Nucleus accumbens (tissue), 56 donors: ENCODE data around the gene PTHLH.
A peak's percentile ranks its signal among the peaks of the same experiment; 100 is the strongest.

Source experiments
- DNase-seq, 56 donors: peaks; one replicate each; lab custom pipeline; 2025; lab: John Stamatoyannopoulos, UW

PTHLH gene

DNA sequence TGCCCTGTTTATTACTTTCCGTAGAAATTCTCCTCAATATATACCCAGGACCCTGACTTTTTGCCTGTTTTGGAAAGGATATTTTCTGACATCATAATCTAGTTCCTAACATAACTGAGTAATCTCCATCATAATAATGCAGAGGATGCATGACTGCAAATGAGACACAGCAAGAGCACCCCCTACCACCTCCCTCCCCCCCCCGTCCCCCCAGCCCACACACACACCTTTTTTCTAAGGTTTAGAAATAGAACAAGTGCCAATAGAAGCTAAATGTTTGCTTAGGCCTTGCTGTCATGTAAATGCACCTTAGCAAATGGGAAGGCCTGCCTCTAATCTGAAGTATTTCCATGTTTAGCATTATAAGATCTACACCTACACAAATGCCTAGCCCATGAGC, at the start of gene PTHLH:
PTHLH (minus strand) TSS at position 13 of the 400 bp plus-strand sequence. CDS start 3,239 bp downstream, outside the sequence.
- DNase-seq = no peak

DNA sequence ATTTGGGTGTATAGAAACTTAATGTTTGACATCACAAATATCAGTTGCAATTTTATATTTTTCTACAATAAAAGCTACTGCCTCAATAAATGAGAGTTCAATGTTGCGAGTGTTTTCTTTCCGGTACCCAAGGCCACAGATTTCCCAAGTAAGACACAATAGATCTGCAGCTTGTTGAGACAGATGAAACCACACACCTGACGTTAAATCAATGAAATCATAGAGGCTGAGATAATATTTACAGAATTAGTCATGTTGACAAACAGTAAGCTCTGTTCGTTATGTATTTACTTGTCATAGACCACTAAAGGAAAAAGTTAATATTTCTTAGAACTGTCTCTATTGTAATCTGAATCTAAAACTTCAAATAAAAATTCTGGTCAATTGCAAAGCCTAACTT, 49.2 kb upstream of the PTHLH start:
- no peak for DNase-seq

DNA sequence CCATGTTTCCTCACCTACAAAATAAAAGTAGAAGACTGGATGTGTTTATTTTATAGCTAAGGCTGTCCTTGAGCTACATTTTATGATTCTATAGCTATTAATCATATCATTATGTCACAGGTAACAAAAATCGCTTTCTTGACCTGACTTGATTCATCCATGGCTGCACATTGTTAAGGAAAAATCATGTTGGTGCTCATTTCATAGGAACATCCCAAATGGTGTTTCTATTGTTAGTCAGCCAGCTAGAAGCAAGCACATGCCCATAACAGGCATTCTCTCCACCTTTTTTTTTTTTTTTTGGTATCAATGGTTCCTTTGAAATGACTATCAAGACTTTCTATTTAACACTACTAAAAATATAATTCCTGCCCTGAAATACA, 45.3 kb upstream of the PTHLH start:
- no peak for DNase-seq

DNA sequence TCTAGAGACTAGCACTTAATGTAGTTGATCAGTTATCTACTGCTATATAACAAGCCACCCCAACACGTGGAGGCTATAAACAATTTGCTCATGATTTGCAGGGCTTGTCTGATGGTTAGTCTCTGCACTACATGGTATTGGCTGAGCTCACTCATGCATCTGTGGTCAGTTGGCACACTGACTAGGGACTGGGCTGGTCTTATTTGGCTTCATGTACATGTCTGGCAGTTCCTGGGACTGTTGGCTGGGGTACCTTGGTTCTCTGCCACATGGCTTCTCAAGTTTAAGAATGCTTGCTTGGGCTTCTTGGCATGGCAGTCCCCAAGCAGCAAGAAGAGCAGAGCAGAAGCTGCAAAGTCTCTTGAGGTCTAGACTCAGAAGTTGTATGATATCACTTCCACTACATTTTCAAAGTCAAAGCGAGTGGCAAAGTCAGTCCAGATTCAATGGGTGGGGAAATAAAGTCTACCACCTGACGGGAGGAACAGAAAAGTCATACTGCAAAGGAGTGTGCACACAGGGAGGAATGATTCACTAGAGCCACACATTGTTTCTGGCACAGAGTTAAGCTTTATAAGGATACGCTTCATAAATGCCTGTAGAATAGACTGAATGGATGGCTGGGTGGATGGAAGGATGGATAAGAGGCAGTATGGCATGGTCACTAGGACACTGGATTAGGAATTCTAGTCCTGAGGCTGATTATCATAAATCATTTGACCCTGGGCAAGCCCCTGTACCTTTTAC, 44.8 kb upstream of the PTHLH start:
- peak in 15 of 56 donors; percentile 1 to 33 (median 13) for DNase-seq

DNA sequence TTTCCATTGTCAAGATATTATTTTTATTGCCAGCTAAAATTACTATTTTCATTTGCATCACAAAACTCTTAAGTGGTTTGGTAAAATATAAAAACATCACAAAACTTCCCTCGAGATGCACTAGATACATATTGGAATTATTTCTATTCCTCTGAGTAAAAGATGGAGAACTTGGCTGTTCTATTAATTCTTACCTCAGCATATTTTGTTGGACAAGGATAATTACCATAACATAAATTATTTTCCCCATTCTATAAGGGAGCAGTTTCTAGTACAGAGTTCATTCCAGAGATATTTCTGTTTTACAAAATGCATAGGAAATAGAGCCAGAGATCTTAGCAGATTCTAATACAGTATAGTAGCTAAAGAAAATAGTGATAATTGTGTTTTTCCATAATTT, 42.6 kb upstream of the PTHLH start:
- no peak for DNase-seq

DNA sequence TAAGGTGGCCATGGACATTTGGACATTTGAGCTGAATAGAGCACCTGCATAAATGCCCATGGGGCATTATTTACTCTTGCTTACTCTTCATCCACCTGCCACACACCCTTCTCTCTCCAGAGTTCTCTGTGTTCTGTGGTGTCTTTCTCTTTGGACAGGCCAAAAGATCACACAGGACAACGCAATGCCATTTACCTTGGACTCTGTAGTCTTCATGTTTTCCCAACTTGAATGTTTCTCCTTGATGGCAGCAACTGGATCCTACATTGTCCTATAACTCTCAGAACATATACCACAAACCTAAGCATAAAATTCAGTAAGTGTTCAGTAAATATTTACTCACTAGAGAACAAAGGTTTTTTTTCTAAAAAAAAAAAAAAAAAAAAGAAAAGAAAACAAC, 41.7 kb upstream of the PTHLH start:
- no peak for DNase-seq

DNA sequence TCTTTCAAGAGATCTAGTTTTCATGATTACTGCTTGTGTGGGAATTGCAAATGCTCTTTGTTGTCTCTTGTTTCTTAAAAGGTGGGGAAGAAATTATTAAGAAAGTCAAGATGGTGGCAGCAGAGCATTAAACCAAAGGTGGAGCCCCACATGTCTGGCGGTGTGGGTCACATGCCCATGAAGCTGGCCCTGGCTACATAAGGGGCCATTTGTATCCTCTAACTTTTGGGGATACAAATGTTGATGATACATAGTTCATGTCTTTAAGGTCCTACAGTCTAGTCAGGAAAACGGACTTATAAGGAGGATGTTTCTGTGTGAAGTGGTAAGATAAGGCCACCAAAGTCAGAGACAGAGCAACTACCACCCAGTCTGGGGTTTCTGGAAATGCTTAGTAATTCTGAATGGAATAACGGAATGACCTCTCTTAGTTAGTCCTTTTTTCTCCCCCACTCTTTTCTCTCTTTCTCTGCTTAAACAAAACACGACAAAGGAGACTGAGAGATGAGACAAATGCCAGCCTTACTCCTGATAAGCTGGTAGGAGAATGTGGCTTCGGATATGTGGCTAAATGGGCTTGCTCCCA, 39.9 kb upstream of the PTHLH start:
- no peak for DNase-seq

DNA sequence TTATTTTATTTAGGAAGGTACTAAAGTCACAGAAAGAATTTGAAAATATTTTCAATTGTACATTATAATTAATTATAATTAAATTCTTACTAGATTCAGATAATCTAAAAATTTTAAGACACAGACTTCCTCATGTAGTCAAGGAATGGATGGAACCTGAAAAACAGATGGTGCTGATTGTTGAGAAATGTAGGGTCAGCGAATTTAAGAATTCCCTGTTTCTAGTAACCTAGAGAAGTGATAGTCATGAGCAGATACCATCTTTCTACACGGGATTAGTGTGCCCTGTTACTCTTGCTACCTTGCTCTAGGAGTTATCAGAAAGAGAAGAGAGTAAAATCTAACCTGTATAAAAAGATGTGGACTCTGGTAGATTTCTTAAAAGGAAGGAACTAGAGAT, 37.5 kb upstream of the PTHLH start:
- DNase-seq = no peak

DNA sequence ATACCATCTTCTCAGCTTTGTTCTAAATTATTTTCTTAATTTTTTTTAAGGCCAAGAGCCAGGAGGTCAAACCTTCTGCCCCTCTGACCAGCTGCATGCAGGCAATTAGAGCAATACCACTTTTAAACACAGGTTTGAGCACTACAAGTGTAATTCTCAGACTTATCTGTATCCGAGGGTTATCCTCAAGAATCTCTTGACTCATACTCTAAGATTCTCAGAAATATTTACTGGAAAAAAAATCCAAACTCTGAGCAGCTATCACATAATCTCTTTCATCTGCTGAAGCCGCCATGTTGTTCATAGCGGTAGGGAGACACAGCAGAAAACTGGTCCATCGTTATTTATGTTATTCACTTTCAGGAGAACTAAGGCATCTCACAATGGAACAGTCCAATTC, 27.4 kb upstream of the PTHLH start:
- no peak for DNase-seq

DNA sequence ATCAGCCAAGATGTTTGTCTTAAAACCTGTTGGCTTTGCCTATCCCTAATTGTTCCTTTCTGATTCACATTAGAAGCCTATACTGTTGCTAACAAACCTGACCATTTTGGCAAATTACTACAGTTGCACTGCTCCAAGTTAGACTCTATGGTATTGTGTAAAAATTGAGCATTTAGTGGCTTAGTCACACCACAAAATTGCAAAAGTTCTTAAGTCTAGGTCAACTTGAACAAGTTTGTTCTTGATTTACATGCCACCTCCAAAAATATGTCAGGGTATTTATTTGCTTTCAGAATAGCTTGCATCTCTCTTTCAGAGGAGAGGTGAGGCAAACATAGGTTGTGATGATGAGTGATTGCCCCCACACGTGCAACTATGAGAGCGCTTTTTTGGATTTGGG, 27.0 kb upstream of the PTHLH start:
- DNase-seq = no peak

DNA sequence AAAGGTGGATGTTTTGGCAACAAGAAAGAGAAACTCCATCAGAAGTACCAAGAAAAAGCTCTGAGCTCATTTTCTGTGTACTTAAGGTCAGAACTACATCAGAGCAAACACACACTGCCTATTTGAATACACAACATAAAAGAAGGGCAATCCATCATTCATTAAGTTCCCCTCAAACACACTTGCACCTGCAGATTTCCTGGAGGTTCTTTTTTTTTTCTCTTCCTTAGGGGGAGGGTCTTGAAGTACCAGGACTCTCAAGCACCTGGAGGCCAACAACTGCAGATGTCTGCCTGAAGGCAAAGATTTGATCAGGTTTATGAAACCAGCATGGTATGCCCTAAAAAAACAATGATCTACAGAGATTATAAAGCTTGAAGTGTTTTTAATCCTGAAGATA, 26.1 kb upstream of the PTHLH start:
- DNase-seq = no peak

DNA sequence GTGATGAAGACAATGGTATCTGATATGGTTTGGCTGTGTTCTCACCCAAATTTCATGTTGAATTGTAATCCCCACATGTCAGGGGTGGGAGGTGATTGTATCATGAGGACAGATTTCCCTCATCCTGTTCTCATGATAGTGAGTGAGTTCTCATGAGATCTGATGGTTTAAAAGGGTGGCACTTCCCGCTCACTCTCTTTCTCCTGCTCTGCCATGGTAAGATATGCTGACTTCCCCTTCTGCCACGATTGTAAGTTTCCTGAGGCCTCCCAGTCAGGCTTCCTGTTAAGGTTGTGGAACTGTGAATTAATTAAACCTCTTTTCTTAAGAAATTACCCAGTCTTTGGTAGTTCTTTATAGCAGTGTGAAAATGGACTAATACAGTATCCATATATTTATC, 25.6 kb upstream of the PTHLH start:
- no peak for DNase-seq

DNA sequence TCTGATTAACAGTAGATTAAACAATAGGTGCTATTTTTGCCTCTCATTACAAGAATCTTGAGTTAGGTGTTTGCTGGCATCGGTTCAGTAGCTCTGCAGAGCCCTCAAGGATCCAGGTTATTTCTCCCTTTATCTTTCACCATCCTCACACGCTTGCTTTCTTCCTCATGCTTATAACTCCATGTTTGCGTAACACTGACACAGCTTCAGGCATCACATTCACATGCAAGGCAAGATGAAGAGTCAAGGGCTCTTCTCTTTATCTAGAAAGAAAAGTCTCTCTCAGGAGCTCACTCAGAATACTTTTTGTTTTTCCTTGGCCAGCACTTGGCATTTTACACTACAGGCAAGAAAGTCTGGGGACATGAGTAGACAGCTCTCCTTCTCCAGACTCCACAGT, 24.2 kb upstream of the PTHLH start:
- DNase-seq = no peak

DNA sequence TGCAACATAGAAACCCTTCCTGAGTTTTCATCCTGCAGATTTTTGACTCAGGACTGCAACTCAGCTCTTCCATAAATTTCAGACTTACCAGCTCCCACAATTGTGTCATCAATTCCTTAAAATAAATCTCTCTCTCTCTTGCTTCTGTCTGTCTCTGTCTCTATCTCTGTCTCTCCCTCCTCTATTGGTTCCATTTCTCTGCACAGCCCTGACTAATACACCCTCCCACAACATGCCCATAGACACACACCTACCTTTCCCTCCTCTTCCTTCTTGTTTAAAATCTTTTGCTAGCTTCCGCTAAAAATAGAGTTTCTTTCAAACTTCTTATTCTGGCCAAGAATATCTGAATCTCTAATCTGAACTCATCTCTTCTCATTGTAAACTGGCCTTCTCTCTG, 22.9 kb upstream of the PTHLH start:
- DNase-seq = peak in 2 of 56 donors; percentile 11 to 17

DNA sequence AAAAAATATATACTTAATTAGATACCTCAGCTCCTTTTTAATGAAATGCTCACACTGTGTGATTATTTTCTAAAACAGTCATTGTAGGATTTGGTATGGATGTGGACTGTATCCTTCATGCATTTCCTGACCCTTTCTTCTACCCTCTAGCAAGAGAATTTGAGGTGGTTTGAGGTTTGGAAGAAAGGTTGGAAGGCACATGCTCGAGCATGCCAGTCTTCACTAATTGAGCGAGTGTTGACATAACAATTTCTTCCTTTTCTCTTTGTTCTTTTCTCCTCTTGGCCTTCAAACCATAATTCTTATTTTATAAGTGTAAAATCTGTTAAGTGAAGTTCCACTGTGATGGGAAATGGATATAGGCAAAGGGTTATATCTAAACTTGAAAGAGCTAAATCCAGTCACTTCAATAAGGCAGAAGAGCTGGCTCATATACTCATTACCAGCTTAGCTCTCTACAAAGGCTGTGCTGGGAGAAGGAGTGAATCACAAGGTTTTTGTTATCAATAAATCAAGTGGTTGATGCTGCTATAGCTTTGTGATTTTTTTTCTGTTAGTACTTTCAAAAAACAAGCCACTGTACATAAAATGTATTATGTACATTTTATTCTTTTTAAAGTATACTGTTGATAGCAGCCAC, 16.2 kb upstream of the PTHLH start:
- no peak for DNase-seq

DNA sequence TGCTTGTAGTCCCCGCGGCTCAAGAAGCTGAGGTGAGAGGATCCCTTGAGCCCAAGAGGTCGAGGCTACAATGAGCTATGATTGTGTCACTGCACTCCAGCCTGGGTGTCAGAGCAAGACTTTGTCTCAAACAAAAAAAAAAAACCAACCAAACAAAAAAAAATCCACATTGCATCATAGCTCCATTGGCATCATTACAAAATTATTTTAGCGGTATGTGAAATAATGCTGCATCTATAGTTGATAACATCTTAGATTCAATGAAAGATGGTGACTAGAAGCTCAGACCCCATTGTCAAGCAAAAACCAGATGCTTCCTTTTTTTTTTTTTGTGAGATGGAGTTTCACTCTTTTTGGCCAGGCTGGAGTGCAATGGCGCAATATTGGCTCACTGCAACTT, 14.8 kb upstream of the PTHLH start:
- no peak for DNase-seq

DNA sequence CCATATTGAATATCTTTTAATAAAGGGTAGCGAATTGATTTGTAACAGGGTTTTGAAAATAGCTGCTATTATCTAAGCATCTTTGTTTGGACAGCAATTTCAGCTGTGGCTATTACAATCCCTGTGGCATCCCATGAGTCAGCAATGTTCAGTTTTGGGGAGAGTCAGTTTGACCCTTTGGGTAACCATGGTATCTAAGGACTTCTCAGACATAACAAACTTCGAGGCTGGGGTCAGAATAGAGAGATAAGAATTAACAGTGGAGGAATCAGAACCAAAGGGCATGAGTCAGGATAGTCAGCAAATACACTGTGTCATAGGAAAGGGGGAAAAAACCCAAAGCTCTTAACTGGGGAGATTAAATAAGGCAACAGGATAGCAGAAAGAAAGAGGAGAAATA, 11.7 kb upstream of the PTHLH start:
- DNase-seq = no peak

DNA sequence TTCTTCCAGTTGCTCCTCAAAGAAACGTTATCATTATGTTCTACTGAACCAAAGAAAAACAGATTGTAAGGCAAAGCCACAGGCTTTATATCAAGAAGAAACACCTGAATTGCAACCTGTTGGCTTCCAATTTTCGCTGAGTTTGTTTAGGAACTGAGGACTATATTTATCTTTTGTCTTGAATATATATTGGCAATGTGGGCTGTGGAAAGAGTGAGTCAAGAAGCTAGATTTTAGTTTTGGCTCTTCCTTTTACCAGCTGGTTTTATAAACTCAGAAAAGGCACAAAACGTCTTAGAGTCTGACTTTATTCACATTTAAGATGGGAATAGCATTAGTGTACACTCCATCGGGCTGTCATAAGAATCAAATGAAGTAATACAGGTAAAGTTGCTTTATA, 10.4 kb upstream of the PTHLH start:
- DNase-seq = no peak

DNA sequence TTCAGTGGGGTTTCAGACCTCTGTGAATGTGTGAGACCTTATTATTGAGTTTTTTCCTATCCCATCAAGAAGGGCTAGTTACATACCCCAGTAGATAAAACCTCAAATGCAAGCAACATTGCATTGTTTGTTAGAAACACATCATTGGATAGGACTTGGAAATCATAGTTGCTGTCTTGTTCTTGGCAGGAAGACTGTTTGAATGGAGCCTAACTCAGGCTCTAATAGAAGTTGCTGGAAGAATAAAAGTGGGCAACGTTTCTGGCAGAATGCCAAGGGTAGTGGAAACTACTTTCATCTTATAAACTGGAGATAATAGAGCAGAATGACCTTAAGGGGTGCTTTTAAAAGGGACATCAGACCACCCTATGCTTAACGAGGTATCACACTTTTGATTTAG, 9.9 kb upstream of the PTHLH start:
- no peak for DNase-seq

DNA sequence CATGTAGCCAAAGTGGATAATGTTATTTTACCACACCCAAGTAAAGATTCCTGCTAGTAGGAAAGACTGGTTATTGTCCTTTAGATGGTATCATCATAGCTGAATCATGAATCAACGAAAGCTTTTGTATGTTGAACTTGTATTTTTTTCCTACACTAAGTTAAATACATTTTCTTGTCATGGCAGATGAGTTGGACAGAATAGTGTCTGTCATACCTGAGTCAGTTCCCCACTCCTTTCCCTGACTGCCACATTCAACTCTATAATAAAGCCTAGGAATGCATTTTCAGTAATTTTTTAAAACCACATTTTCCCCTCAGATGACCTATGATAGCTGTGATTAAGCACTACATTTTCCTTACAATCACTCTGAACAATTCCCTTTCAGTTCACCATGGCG, 9.3 kb upstream of the PTHLH start:
- DNase-seq = no peak

DNA sequence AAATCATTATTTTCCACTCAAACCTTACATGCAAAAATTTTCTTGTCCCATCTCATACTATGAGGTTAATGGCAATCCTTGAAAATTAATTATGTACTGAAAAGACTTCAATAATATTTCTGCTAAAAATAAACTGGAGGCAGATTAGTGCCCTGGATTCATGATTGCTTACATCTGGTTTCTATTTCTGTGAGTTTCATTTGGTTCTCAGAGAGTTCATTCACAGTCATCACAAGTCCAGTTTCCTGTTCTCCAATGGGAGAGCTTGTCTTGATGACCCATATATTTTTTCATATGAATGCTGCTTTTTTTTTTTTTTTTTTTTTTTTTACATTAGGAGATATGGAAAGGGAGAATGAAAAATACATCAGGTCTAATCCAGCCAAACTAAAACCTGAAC, 6.6 kb upstream of the PTHLH start:
- DNase-seq = no peak
